PC-3 (cell line): ENCODE data around the gene TPT1. TPM values are rescaled to one million over a fixed set of nuclear protein-coding genes. Genes with fewer than 3 reads are reported as not detected.
A peak's percentile ranks its signal among the peaks of the same experiment; 100 is the strongest.

Experiments used
- ATAC-seq: fragments of 200-7000 bp; cut with Tn5 transposase; 2 replicates; pipeline ENCODE4 v1.9.1; 2020; ENCODE audit warnings: mild to moderate bottlenecking, moderate library complexity
- BruUV-seq: library from RNA; stranded (reverse); fragments of 400-500 nt; replicated peaks from 2 replicates; lab custom pipeline; 2021; lab: Mats Ljungman, UMichigan
- CTCF ChIA-PET: fragments of 300-600 bp; sonication (Branson Sonifier 250); formaldehyde crosslinking; loops from one replicate; lab custom pipeline; 2022; ENCODE audit warnings: antibody characterized with exemption; lab: Charles Lee
- POLR2A ChIA-PET: fragments of 300-600 bp; sonication (Branson Sonifier 250); formaldehyde crosslinking; loops from one replicate; lab custom pipeline; 2022; ENCODE audit warnings: antibody characterized with exemption; ENCODE audit not compliant: unreplicated experiment; lab: Charles Lee
- DNase-seq: peaks from one replicate; pipeline ENCODE4 v3.0.0-alpha.2; 2015
- H2AFZ ChIP-seq: fragments of 300-600 bp; sonication (generic); 2 replicates; pipeline ENCODE4 v1.6.0; 2016; ENCODE audit warnings: antibody characterized with exemption, low read length
- H3F3A ChIP-seq: fragments of 300-600 bp; sonication (generic); one replicate; pipeline ENCODE4 v1.6.0; 2017; ENCODE audit warnings: antibody characterized with exemption, low read length, control low read depth, mild to moderate bottlenecking; ENCODE audit not compliant: unreplicated experiment
- H3K27ac ChIP-seq: fragments of 300-600 bp; sonication (generic); 2 replicates; pipeline ENCODE4 v1.5.1; 2016; ENCODE audit warnings: mild to moderate bottlenecking, low read length
- H3K27me3 ChIP-seq: fragments of 300-600 bp; sonication (generic); 2 replicates; pipeline ENCODE4 v1.6.1; 2016; ENCODE audit warnings: low read length, mixed read lengths
- H3K36me3 ChIP-seq: fragments of 300-600 bp; sonication (generic); 2 replicates; pipeline ENCODE4 v1.6.1; 2016; ENCODE audit warnings: low read depth, mixed run types, low read length, mixed read lengths
- H3K4me1 ChIP-seq: fragments of 300-600 bp; sonication (generic); 2 replicates; pipeline ENCODE4 v1.5.1; 2016; ENCODE audit warnings: low read length; ENCODE audit not compliant: insufficient read depth
- H3K4me2 ChIP-seq: fragments of 300-600 bp; sonication (generic); 2 replicates; pipeline ENCODE4 v1.6.0; 2016; ENCODE audit warnings: low read length
- H3K4me3 ChIP-seq: fragments of 300-600 bp; sonication (generic); 2 replicates; pipeline ENCODE4 v1.5.1; 2016; ENCODE audit warnings: mild to moderate bottlenecking, low read length, mixed read lengths
- H3K79me2 ChIP-seq: fragments of 300-600 bp; sonication (generic); 2 replicates; pipeline ENCODE4 v1.6.1; 2017; ENCODE audit warnings: low read length, mixed read lengths
- H3K9ac ChIP-seq: fragments of 300-600 bp; sonication (generic); 2 replicates; pipeline ENCODE4 v1.6.0; 2016; ENCODE audit warnings: mild to moderate bottlenecking, low read length
- H3K9me2 ChIP-seq: fragments of 300-600 bp; sonication (generic); replicated peaks from 2 replicates; pipeline ENCODE4 v1.6.1; 2016; ENCODE audit warnings: mixed run types, low read length, mixed read lengths
- H3K9me3 ChIP-seq: fragments of 300-600 bp; sonication (generic); 2 replicates; pipeline ENCODE4 v1.6.1; 2016; ENCODE audit warnings: low read length, mixed read lengths
- H4K20me1 ChIP-seq: fragments of 300-600 bp; sonication (generic); 2 replicates; pipeline ENCODE4 v1.6.1; 2016; ENCODE audit warnings: low read length, mixed read lengths
- EZH2 ChIP-seq: fragments of 300-600 bp; sonication (generic); IDR thresholded peaks from one replicate; pipeline ENCODE4 v1.6.1; 2017; ENCODE audit warnings: antibody characterized with exemption, mild to moderate bottlenecking, low read length; ENCODE audit not compliant: unreplicated experiment
- EZH2phosphoT487 ChIP-seq: fragments of 300-600 bp; sonication (generic); IDR thresholded peaks from 2 replicates; pipeline ENCODE4 v1.6.1; 2018; ENCODE audit warnings: mild to moderate bottlenecking, antibody characterized with exemption, low read length, borderline replicate concordance
- intact Hi-C: fragments of 100-400 bp; cut with micrococcal nuclease; formaldehyde crosslinking; loops from 2 replicates; pipeline ENCODE4 v1.9.0; 2023
- total RNA-seq: library from RNA; depleted of rRNA; stranded (reverse); fragments of >200 nt; gene quantifications from 2 replicates; pipeline ENCODE4 v1.2.3, GENCODE V29; 2014
- TF ChIP-seq, protein P1 (sequence below): fragments of 300-600 bp; sonication (generic); conservative IDR thresholded peaks from 2 replicates; pipeline ENCODE4 v1.5.1; 2017; ENCODE audit warnings: antibody characterized with exemption, low read depth, mild to moderate bottlenecking, low read length

The TPT1 gene
- total RNA-seq, 1 experiment from 2014 or later = 982 TPM

DNA sequence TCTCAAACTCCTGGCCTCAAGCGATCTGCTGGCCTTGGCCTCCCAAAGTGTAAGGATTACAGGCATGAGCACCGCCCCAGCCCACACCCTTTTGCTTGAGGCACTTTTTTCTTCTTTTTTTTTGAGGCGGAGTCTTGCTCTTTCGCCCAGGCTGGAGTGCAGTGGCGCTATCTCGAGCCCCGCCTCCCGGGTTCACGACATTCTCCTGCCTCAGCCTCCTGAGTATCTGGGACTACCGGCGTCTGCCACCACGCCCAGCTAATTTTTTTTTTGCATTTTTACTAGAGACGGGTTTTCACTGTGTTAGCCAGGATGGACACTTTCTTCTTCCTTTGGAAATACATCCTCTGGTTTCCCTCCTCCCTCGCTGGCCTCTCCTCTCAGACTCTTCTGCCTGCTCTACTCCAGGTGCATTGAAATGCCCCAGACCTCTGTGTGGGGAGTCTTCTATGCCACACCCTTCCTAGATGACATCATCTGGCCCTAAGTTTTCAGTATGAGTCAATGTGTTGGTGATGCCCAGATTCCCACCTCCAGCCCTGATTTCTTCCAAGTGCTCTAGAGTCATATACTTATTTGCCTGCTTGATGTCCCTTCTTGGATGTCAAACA is 20.7 kb upstream of the TPT1 start:
- POLR2A ChIA-PET = no interaction called here
- Histone ChIP-seq H3K9me2 (no peaks in the 10 kb centered on the region), H4K20me1 (no peaks in the 10 kb centered on the region), H3K79me2 (no peaks in the 10 kb centered on the region), H3K9me3 (no peaks in the 10 kb centered on the region), H3K4me2 (peak overlapping the region; percentile 28; the same call in 1 of the 2 replicates), H3K36me3 (no peaks in the 10 kb centered on the region), H3K27me3 (no peaks in the 10 kb centered on the region), H2AFZ (no peak overlapping the region), H3K9ac (no peak overlapping the region), H3K4me3 (no peak overlapping the region), H3F3A (no peaks in the 10 kb centered on the region), H3K4me1 (peaks cover 20% of the 10 kb centered on the region), H3K27ac (peak overlapping the region; percentile 37)
- intact Hi-C loops = no loop called here
- TF ChIP-seq, protein P1, sequence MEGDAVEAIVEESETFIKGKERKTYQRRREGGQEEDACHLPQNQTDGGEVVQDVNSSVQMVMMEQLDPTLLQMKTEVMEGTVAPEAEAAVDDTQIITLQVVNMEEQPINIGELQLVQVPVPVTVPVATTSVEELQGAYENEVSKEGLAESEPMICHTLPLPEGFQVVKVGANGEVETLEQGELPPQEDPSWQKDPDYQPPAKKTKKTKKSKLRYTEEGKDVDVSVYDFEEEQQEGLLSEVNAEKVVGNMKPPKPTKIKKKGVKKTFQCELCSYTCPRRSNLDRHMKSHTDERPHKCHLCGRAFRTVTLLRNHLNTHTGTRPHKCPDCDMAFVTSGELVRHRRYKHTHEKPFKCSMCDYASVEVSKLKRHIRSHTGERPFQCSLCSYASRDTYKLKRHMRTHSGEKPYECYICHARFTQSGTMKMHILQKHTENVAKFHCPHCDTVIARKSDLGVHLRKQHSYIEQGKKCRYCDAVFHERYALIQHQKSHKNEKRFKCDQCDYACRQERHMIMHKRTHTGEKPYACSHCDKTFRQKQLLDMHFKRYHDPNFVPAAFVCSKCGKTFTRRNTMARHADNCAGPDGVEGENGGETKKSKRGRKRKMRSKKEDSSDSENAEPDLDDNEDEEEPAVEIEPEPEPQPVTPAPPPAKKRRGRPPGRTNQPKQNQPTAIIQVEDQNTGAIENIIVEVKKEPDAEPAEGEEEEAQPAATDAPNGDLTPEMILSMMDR = no peak
- TF ChIP-seq EZH2phosphoT487 (no peak), EZH2 (no peak)
- peak; percentile 72 for DNase-seq
- ATAC-seq = peak; percentile 93
- no TSS peak for BruUV-seq
- CTCF ChIA-PET = no interaction called here

DNA sequence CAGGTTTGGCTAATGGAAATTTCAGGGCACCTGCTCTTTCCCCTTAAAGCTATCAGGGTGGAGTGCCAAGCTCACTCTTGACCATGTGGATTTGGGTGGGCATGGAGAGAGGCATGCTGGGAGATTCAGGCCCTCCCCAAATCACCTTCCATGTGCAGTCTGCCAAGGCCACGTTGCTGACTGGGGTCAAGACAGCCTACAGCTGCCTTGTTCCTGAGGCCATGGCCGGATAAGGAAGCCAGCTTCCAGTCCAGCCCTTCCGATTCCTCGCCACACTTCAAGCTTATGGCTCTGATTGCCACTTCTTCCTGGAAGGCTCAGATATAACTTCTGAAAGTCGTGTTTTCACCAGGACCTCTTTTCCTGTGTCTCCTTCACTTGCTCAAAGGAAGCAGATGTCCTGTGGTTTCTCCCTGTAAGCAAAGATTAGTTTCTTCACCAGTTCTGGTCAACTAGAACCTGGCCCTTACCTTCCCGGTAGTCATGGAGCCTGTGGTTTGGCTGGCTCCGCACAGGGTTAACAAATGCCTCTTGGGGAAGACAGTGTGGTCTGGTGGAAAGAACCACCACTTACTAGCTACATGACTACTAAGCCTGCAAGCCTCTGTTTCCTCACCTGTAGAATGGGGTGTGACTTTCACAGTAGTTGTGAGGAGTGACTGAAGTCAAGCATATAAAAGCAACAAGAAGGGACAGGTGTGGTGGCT is 16.1 kb upstream of the TPT1 start:
- intact Hi-C loops = no loop called here
- ChIA-PET CTCF (no interaction called here), POLR2A (no interaction called here)
- H3K36me3 ChIP-seq = no peaks in the 10 kb centered on the region
- H2AFZ ChIP-seq = no peak overlapping the region
- no peak overlapping the region for H3K9ac ChIP-seq
- DNase-seq = no peak
- no peak overlapping the region for H3K4me3 ChIP-seq
- no peaks in the 10 kb centered on the region for H3K9me3 ChIP-seq
- TF ChIP-seq EZH2 = no peak
- TF ChIP-seq, protein P1 = no peak
- TF ChIP-seq EZH2phosphoT487 = no peak
- no TSS peak for BruUV-seq
- ATAC-seq = no peak
- no peaks in the 10 kb centered on the region for H3K27me3 ChIP-seq
- no peaks in the 10 kb centered on the region for H4K20me1 ChIP-seq
- H3K9me2 ChIP-seq = no peaks in the 10 kb centered on the region
- no peak overlapping the region for H3K27ac ChIP-seq
- no peak overlapping the region for H3K4me2 ChIP-seq
- H3K79me2 ChIP-seq = no peaks in the 10 kb centered on the region
- peaks cover 7% of the 10 kb centered on the region for H3K4me1 ChIP-seq
- H3F3A ChIP-seq = no peaks in the 10 kb centered on the region

DNA sequence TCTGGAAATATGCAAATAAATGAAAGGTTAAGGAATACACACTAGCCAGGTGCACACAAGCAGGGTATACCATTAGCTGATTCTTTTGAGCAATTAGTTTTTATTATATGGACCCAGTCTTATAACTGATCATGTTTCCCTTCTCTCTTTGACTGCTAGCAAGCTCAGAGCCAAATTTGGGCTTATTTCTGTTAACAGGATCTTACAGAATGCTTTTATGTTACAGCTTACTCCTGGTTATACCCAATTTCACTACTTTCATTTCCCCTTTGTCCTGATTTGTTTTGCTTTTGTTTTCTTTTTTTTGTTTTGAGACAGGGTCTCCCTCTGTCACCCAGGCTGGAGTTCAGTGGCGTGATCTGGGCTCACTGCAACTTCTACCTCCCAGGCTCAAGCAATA is 12.9 kb upstream of the TPT1 start:
- no peaks in the 10 kb centered on the region for H4K20me1 ChIP-seq

More for the DNA sequence above, 12.9 kb upstream of the TPT1 start:
- intact Hi-C loops = no loop called here
- Histone ChIP-seq H3F3A (no peaks in the 10 kb centered on the region), H3K9me3 (no peaks in the 10 kb centered on the region), H3K27me3 (no peaks in the 10 kb centered on the region), H3K9me2 (no peaks in the 10 kb centered on the region), H3K4me3 (no peak overlapping the region), H3K4me2 (no peak overlapping the region), H3K36me3 (no peaks in the 10 kb centered on the region), H3K9ac (no peak overlapping the region), H3K79me2 (no peaks in the 10 kb centered on the region), H3K27ac (no peak overlapping the region), H2AFZ (no peak overlapping the region), H3K4me1 (no peaks in the 10 kb centered on the region)
- ATAC-seq = no peak
- ChIA-PET POLR2A (no interaction called here), CTCF (no interaction called here)
- DNase-seq = no peak
- TF ChIP-seq EZH2 (no peak), EZH2phosphoT487 (no peak)
- TF ChIP-seq, protein P1 = no peak
- BruUV-seq = no TSS peak
